Mesendoderm (in vitro differentiated cells): ENCODE measurements around the gene FMO5.
"Not testable (repeated sequence)": the region's sequence is repeated elsewhere in the genome, so short reads cannot be mapped to it uniquely, and the experiment has no call there.

Source experiments
- DNase-seq: peaks from one replicate; pipeline ENCODE4 v3.0.0; 2013
- H2AK5ac ChIP-seq: 2 replicates; pipeline ENCODE4 v1.6.1; 2013; ENCODE audit warnings: low read length, inconsistent platforms
- H2BK120ac ChIP-seq: 2 replicates; pipeline ENCODE4 v1.6.1; 2013; ENCODE audit warnings: low read depth, mild to moderate bottlenecking, low read length, moderate library complexity, mixed read lengths
- H2BK15ac ChIP-seq: replicated peaks from 2 replicates; pipeline ENCODE4 v1.6.1; 2013; ENCODE audit warnings: low read depth, mild to moderate bottlenecking, moderate library complexity
- H2BK5ac ChIP-seq: 2 replicates; pipeline ENCODE4 v1.6.1; 2013; ENCODE audit warnings: low read length, inconsistent platforms
- H3K18ac ChIP-seq: 2 replicates; pipeline ENCODE4 v1.6.1; 2013; ENCODE audit warnings: mild to moderate bottlenecking, low read length, mixed read lengths
- H3K23ac ChIP-seq: one replicate; pipeline ENCODE4 v1.6.1; 2013; ENCODE audit warnings: low read length
- H3K27ac ChIP-seq: 2 replicates; pipeline ENCODE4 v1.5.1; 2013; ENCODE audit warnings: low read depth, mild to moderate bottlenecking, inconsistent platforms, low read length, moderate library complexity
- H3K27me3 ChIP-seq: 2 replicates; pipeline ENCODE4 v1.6.1; 2013; ENCODE audit warnings: low read length, control low read depth, mild to moderate bottlenecking, inconsistent platforms; ENCODE audit not compliant: insufficient read depth, poor library complexity
- H3K36me3 ChIP-seq: 2 replicates; pipeline ENCODE4 v1.6.1; 2013; ENCODE audit warnings: low read length, inconsistent platforms; ENCODE audit not compliant: control insufficient read depth, insufficient read depth
- H3K4ac ChIP-seq: one replicate; pipeline ENCODE4 v1.6.1; 2013; ENCODE audit warnings: low read depth, mild to moderate bottlenecking, low read length, moderate library complexity
- H3K4me1 ChIP-seq: 2 replicates; pipeline ENCODE4 v1.6.1; 2013; ENCODE audit warnings: low read depth, low read length, inconsistent platforms; ENCODE audit not compliant: control insufficient read depth
- H3K4me2 ChIP-seq: 2 replicates; pipeline ENCODE4 v1.6.1; 2013; ENCODE audit warnings: low read length
- H3K4me3 ChIP-seq: 2 replicates; pipeline ENCODE4 v1.5.1; 2013; ENCODE audit warnings: mild to moderate bottlenecking, low read length
- H3K56ac ChIP-seq: one replicate; pipeline ENCODE4 v1.6.1; 2013; ENCODE audit warnings: low read length
- H3K79me1 ChIP-seq: 2 replicates; pipeline ENCODE4 v1.6.1; 2013; ENCODE audit warnings: low read length, inconsistent platforms
- H3K79me2 ChIP-seq: 2 replicates; pipeline ENCODE4 v1.6.1; 2013; ENCODE audit warnings: mild to moderate bottlenecking, low read length; ENCODE audit not compliant: control insufficient read depth, insufficient read depth
- H3K9ac ChIP-seq: 2 replicates; pipeline ENCODE4 v1.6.1; 2013; ENCODE audit warnings: low read length, inconsistent platforms
- H4K5ac ChIP-seq: one replicate; pipeline ENCODE4 v1.6.1; 2013; ENCODE audit warnings: low read length
- H4K8ac ChIP-seq: one replicate; pipeline ENCODE4 v1.6.1; 2013; ENCODE audit warnings: low read depth, mild to moderate bottlenecking, control low read depth, low read length, moderate library complexity
- WGBS: extraction: QIAGEN DNeasy Blood & Tissue Kit; methylation state at CpG from one replicate; pipeline ENCODE4 v1.1.7; 2013; ENCODE audit warnings: low lambda C conversion rate, missing lambda C conversion rate; ENCODE audit not compliant: insufficient coverage; ENCODE audit errors: extremely low coverage; 5-methylcytosine and 5-hydroxymethylcytosine counted together

FMO5 gene

GRCh38 chr1:147231032-147231431 is 5.9 kb upstream of the FMO5 start:
- not testable (repeated sequence) for H2AK5ac ChIP-seq, H2BK5ac ChIP-seq, H3K4me2 ChIP-seq, H3K18ac ChIP-seq, H4K8ac ChIP-seq, H3K4ac ChIP-seq, H4K5ac ChIP-seq, DNase-seq, H3K4me1 ChIP-seq, H3K27me3 ChIP-seq, H3K23ac ChIP-seq, H3K36me3 ChIP-seq, H3K79me1 ChIP-seq, H3K9ac ChIP-seq, H2BK15ac ChIP-seq, H3K27ac ChIP-seq, H3K79me2 ChIP-seq, H2BK120ac ChIP-seq, H3K56ac ChIP-seq, H3K4me3 ChIP-seq
- WGBS = no CpG with 5 or more reads among the region's 5 CpGs

- Histone ChIP-seq H2BK5ac (no peak overlapping the region), H3K27ac (no peak overlapping the region), H3K18ac (no peak overlapping the region), H3K4me1 (no peaks in the 10 kb centered on the region), H3K56ac (no peak overlapping the region), H3K9ac (no peak overlapping the region), H2BK15ac (no peak overlapping the region), H2AK5ac (no peak overlapping the region), H3K4me2 (no peak overlapping the region), H2BK120ac (no peak overlapping the region), H3K4me3 (no peak overlapping the region), H3K27me3 (no peaks in the 10 kb centered on the region), H3K79me1 (no peaks in the 10 kb centered on the region), H3K23ac (no peak overlapping the region), H4K8ac (no peak overlapping the region), H3K36me3 (no peaks in the 10 kb centered on the region), H3K4ac (no peak overlapping the region), H3K79me2 (no peaks in the 10 kb centered on the region), H4K5ac (no peak overlapping the region)
- WGBS = no CpG with 5 or more reads among the region's 14 CpGs
- no peak for DNase-seq
Measured at GRCh38 chr1:147223740-147224615, 1.2 kb downstream of the FMO5 start.

GRCh38 chr1:147218606-147219005 is 6.5 kb downstream of the FMO5 start:
- Histone ChIP-seq H3K4ac (no peak overlapping the region), H4K8ac (no peak overlapping the region), H3K27me3 (no peaks in the 10 kb centered on the region), H3K23ac (no peak overlapping the region), H3K79me1 (no peaks in the 10 kb centered on the region), H3K56ac (no peak overlapping the region), H2BK120ac (no peak overlapping the region), H3K4me3 (no peak overlapping the region), H4K5ac (no peak overlapping the region), H3K79me2 (no peaks in the 10 kb centered on the region), H3K18ac (no peak overlapping the region), H2BK15ac (no peak overlapping the region), H2BK5ac (no peak overlapping the region), H3K9ac (no peak overlapping the region), H3K36me3 (no peaks in the 10 kb centered on the region), H3K27ac (no peak overlapping the region), H2AK5ac (no peak overlapping the region), H3K4me2 (no peak overlapping the region), H3K4me1 (no peaks in the 10 kb centered on the region)
- DNase-seq = no peak
- 100% methylated on average over 1 of the region's 3 CpGs for WGBS

- H3K56ac ChIP-seq = no peak overlapping the region
- H3K27me3 ChIP-seq = no peaks in the 10 kb centered on the region
- no peak overlapping the region for H3K18ac ChIP-seq
- H2BK120ac ChIP-seq = no peak overlapping the region
- no CpG with 5 or more reads among the region's 7 CpGs for WGBS
- no peaks in the 10 kb centered on the region for H3K36me3 ChIP-seq
- H4K5ac ChIP-seq = no peak overlapping the region
- H3K9ac ChIP-seq = no peak overlapping the region
- H3K4me1 ChIP-seq = no peaks in the 10 kb centered on the region
- H2BK5ac ChIP-seq = no peak overlapping the region
- H3K4ac ChIP-seq = no peak overlapping the region
- no peak overlapping the region for H2BK15ac ChIP-seq
- DNase-seq = no peak
- H3K79me1 ChIP-seq = no peaks in the 10 kb centered on the region
- H3K27ac ChIP-seq = no peak overlapping the region
- H3K4me3 ChIP-seq = no peak overlapping the region
- H4K8ac ChIP-seq = no peak overlapping the region
- H2AK5ac ChIP-seq = no peak overlapping the region
- H3K4me2 ChIP-seq = no peak overlapping the region
- H3K23ac ChIP-seq = no peak overlapping the region
- no peaks in the 10 kb centered on the region for H3K79me2 ChIP-seq
Measured at GRCh38 chr1:147217141-147217540, 8.0 kb downstream of the FMO5 start.

- H4K5ac ChIP-seq = no peak overlapping the region
- no peak overlapping the region for H3K23ac ChIP-seq
- DNase-seq = no peak
- H2BK120ac ChIP-seq = no peak overlapping the region
- no peak overlapping the region for H2BK5ac ChIP-seq
- H4K8ac ChIP-seq = no peak overlapping the region
- no peak overlapping the region for H3K18ac ChIP-seq
- no peaks in the 10 kb centered on the region for H3K36me3 ChIP-seq
- no peaks in the 10 kb centered on the region for H3K27me3 ChIP-seq
- H3K4me2 ChIP-seq = no peak overlapping the region
- no peaks in the 10 kb centered on the region for H3K79me1 ChIP-seq
- WGBS = no CpG with 5 or more reads among the region's 3 CpGs
- H3K27ac ChIP-seq = no peak overlapping the region
- no peak overlapping the region for H3K56ac ChIP-seq
- H3K4me3 ChIP-seq = no peak overlapping the region
- H3K79me2 ChIP-seq = no peaks in the 10 kb centered on the region
- H3K4me1 ChIP-seq = no peaks in the 10 kb centered on the region
- no peak overlapping the region for H3K4ac ChIP-seq
- H2AK5ac ChIP-seq = no peak overlapping the region
- no peak overlapping the region for H2BK15ac ChIP-seq
- no peak overlapping the region for H3K9ac ChIP-seq
Measured at GRCh38 chr1:147216124-147216523, 9.0 kb downstream of the FMO5 start.

- Histone ChIP-seq H3K79me2 (no peaks in the 10 kb centered on the region), H4K8ac (no peak overlapping the region), H2BK5ac (no peak overlapping the region), H3K27me3 (no peaks in the 10 kb centered on the region), H3K4me2 (no peak overlapping the region), H4K5ac (no peak overlapping the region), H3K18ac (no peak overlapping the region), H3K56ac (no peak overlapping the region), H2AK5ac (no peak overlapping the region), H3K4me3 (no peak overlapping the region), H3K9ac (no peak overlapping the region), H3K79me1 (no peaks in the 10 kb centered on the region), H3K23ac (no peak overlapping the region), H3K4ac (no peak overlapping the region), H2BK120ac (no peak overlapping the region), H3K27ac (no peak overlapping the region), H3K4me1 (no peaks in the 10 kb centered on the region), H2BK15ac (no peak overlapping the region), H3K36me3 (no peaks in the 10 kb centered on the region)
- no CpG with 5 or more reads among the region's 2 CpGs for WGBS
- no peak for DNase-seq
Measured at GRCh38 chr1:147215540-147215916, 9.6 kb downstream of the FMO5 start.
